T-helper 1 cell (primary cell): ENCODE results near the gene S100A6.
A peak's percentile ranks its signal among the peaks of the same experiment; 100 is the strongest.
"Not testable (repeated sequence)": the region's sequence is repeated elsewhere in the genome, so short reads cannot be mapped to it uniquely, and the experiment has no call there.

Experiments used
- DNase-seq, 5 donors: peaks; one replicate each; pipeline ENCODE4 v3.0.0-alpha.2; 2012 to 2020

S100A6 gene

DNA sequence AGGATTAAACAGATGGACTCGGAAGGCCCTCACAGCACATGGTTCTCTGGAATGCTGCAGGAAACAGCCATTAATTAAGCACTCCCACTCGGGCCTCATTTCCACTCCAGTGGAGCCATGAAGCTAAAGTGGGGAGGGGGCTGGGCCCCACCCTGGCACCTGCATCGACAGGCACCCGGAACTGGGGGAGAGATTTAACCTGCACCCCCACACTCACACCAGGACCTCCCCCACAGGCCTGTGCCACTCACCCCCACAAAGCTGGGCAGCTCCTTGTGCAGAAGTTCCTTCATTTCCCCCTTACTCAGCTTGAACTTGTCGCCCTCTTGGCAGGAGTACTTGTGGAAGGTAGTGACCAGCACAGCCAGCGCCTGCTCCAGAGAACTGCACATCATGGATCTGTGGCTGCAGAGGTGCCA, 27.7 kb upstream of the S100A6 start:
- no peak for DNase-seq

DNA sequence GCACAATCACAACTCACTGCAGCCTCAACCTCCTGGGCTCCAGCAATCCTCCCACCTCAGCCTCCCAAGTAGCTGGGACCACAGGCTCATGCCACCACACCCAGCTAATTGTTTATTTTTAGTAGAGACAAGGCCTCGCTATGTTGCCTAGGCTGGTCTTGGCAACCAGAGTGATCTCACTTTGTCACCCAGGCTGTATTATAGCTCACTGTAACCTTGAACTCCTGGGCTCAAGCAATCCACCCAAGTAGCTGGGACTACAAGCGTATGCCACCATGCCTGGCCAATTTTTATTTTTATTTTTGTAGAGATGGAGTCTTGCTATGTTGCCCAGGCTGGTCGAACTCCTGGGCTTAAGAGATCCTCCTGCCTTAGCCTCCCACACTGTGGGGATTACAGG, 26.2 kb upstream of the S100A6 start:
- not testable (repeated sequence) for DNase-seq

DNA sequence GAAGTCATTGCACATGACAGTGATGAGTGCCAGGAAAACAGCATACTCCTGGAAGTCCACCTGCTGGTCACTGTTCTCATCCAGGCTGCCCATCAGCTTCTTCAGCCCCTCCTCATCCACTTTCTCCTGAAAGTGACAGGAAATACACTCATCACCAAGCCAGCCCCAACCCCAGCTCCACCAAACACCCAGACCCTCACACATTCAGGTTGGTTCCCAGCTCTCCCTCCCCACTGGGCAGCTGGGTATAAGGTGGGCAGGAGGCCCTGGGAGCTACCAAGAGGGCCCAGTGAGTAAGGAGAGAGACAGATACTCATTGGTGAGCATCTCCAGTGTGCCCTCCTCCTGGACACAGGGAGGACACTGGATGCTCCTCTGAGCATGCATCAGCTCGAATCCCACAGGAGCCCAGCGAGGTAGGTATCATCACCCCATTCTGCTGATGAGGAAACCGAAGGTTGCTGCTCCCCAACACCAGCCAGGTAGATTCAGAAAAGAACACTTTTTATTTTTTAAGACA, 25.7 kb upstream of the S100A6 start:
- no peak for DNase-seq

DNA sequence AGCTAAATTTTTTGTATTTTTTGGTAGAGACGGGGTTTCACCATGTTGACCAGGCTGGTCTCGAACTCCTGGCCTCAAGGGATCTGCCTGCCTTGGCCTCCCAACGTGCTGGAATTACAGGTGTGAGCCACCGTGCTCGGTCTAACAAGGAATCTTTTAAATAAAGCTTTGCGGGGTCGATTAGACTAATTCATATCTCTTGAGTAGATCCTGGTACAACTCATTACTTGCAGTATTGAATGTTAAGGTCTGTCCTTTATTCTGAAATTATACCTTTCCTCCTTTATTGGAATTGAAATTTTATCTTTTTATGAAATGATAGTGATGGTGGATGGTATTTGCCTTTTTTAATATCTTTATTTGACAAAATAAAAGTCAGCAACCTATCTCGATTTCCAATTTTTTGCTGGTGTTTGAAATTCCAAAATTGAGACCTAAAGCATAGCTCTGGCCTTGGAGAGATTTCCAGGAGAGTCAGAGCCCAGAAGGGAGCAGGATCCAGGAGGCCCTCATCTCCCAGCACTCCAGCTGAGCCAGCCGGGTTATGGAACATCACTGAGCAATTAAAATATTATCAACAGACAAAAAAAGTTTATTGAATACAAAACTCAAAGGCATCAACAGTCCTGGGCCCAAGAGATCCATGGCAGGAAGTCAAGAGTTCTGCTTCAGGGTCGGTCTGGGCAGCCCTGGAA, 25.1 kb upstream of the S100A6 start:
- no peak for DNase-seq

DNA sequence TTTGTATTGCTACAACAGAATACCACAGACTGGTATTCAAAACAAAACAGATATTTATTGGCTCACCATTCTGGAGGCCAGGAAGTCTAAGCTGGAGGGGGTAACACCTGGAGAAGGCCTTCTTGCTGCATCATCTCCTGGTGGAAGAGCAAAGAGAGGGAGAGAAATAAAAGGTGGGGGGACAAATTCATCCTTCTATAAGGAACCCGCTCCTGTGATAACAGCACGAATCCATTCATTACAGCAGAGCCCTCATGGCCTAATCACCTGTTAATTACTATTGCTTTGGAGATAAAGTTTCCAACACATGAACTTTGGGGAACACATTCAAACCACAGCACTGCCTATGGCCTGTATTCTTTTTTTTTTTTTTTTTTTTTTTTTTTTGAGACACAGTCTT, 24.4 kb upstream of the S100A6 start:
- DNase-seq, result no peak

DNA sequence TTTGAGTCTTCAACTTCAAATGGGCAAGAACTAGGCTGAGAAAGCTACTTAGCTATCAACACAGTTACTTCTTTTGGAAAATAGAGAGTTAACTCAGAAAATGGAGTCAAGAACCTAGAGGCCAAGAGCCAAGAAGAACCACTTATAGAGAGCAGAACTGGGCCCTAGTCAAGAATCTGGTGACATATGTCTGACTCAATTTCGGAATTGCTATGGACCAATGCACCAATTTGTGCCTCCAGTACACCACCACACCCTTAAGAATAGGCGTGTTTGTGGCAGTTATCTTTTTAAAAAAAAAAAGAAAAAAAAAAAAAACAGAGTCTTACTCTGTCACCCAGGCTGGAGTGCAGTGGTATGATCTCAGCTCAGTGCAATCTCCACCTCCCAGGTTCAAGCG, 22.1 kb upstream of the S100A6 start:
- DNase-seq, result no peak

DNA sequence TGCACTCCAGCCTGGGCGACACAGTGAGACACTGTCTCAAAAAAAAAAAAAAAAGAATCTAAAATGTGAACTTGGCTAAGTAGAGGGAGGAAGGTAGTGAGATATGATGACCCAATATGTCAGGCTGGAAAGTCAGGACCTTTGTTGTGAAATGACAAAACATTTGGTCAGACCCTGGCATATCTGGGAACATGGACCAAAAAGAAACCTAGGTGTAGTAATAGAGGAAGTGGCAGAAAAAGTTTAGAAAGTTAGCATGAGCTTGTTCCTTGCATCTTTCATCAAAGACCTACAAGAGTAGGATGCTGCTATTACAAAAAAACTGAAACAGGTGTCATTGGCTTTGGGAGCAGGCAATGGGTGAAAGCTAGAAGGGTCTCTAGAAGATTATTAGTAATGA, 20.6 kb upstream of the S100A6 start:
- DNase-seq, result no peak

DNA sequence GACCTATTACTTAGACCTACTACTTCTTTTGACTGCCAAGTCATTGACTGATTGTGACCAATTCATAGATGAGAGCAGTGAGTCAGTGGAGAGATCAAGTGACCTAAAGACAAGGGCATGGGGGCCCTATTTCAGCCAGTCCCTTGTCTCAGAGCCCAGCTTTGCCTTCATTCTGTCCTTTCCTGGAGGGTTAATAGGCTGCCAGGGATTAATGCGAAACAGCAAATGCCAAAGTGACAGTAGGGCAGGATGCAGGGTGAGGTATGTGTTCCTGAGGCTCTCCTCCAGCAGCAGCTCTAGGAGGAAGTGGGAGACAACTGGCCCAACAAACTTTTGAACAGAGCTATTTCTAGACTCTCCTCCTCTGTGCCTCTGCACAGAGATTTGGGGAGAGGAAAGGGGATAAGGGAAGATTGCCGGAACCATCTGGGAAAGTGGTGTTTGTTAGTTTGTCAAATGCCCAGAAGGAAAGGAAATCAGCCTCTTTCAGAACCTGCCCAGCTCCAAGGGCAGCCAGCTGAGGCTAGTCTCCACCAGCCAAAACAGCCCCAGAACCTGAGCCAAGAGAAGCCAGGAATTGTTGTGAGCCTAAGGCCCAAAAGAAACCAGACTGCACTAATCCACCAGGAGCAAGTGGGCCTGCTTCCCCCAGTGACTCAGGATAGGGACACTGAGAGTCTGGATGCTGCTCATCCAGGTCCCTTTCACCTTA, 18.2 kb upstream of the S100A6 start:
- DNase-seq, result no peak

DNA sequence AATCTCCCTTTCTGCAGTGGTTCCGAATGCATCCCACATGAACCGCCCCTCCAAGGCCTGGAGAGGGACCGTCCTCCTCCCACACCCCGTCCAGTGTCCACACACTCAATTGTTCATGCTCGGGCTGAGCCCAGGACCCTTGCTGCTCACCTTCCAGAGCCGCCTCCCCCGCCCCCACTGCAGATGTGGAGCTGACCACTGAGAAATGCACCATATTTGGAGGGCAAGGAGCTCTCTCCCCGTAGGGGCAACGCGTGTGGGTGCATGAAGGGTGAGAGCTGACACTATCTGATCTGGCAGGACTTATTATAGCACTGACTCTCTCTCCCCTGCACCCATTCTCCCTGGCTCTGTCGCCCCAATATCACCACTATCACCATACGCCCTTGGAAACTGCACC, 17.3 kb upstream of the S100A6 start:
- DNase-seq, result no peak

DNA sequence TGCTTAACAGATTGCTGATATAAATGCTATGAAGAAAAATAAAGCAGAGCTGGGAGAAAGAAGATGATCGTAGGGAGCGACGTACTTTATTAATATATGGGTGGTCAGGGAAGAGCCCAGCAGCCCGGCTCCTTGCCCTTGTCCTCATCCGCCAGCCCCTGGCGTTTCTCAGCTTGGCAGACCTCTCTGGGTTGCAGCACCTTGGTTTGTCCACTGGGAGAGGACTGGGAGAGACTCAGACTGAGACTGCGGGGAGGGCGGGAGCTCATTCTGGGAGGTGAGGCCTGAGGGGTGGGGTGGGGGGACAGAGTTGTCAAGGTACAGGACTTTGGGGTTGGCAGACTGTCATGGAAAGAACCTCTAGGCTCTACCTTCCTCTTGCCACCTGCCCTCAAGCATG, 16.5 kb upstream of the S100A6 start:
- no peak for DNase-seq

DNA sequence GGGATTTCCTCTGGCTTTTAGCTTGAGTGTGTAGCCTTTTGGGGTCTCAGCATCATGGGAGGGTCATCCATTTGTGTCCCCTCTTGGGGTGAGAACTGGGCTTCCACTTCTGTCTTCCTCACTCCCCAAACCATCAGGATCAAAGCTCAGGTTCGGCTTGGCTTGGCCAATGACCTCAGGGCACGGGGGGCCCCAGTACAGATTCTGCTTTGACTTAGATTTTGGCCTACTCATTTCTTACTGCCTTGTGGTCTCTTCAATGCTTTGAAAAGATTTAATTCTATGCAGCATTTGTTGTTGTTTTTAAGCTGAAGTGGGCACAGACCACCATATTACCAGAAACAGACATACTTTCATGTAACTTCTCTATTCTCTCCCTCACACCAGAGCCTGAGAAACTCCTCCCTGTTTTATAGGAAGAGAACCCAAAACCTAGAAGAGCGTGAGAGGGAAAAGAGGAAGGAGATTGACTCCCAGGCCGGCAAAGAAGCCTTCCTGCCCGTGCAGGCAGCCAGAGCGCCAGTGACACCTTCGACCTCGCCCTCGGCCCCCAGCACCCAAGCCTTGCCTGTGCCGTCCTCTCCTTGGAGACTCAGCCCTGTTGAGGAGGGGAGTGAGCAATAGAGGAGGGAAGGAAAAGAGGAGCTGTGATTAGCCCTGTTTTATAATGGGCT, 15.2 kb upstream of the S100A6 start:
- no peak for DNase-seq

DNA sequence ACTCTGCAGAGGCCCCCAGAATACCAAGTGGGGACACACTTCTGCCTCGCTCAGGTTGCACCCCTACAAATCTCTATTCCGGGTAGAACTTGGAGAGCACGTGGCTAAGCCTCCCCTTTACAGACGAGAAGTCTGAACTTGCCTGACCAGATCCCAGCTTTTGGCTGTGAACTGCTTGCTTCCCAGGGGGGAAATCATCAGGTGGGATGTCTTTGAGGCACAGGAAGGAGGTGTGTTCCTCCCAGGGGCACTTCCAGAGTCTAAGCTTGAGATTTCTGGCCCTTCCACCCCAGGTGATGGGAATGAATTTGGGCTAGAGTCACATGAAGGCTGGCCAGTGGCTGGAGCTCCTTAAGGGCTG, 14.6 kb upstream of the S100A6 start:
- no peak for DNase-seq

DNA sequence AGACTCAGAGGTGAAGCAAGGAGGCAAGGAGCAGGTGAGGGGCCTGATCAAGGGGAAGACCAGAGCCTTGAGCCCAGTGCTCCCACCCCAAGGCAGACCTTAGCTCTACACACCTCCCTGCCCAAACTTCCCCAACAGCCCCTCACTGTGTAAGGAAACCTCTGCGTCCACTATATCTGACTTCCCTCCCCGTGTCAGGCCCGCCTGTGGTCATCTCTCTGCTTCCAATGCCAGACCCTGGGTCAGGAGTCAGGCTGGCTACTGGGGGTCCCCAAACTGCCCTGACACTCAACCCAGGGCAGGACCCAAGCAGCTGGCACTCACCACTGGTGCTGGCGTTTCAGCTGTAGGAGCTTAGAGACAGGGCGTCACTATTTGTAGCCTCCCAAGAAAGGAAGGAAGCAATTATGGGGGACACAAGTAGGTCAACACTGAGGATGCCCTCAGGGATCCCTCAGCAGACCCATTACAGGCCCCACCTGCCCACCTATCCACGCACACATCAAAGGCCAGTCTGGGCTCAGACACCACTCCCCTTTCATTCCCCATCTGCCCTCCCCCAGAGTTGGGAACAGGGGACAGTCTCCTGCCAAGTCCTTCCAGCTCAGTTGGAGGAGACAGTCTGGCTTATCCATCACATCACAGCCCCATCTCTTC, 14.1 kb upstream of the S100A6 start:
- DNase-seq, result no peak

DNA sequence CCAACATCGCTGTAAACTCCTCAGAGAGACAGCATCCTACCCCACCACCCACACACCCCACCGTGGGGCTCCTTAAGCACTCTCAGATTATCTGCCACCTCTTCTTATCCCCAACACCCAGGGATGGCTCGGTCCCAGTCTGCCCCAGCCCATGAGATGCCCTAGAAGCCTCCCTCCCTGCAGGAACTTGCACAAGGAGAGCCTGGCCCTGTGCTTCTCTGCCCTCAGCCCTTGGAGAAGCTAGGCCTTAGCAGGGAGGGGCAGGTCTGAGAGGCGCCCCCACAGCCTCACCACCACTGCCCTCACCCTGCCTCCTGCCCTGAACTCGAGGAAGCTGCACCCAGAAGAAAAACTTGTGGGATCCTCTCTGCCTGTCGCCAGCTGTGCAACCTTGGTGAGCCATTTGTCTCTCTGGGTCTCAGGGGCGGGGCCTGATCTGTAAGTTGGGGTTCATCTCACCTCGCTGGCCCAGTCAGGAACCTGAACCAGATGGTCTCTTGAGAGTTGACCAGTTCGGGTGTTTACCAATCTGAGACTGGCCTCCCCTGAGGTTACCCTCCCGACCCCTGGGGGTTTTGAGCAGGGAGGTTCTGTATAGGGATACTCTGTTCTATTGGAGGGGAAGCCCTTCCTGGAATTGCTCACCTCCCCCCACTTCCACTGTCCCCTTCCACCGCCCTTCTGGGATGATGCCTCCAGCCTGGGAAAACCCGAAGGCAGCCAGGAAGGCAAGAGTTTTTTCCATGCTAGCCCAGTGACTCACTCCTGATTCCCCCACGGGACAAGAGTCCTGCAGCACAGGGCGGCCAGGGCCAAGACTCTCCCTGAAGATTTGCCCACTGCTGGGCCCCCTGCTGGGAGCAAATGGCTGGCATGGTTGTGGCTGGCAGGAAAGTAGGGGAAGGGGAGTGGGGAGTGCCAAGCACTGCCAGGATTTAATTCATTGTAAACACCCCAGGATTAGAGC, 13.2 kb upstream of the S100A6 start, which contains the start of gene S100A3:
Gene S100A3, minus strand, starts transcription at position 537 of the 967 bp plus-strand sequence. CDS start 773 bp downstream, outside the sequence.
- DNase-seq, result no peak

DNA sequence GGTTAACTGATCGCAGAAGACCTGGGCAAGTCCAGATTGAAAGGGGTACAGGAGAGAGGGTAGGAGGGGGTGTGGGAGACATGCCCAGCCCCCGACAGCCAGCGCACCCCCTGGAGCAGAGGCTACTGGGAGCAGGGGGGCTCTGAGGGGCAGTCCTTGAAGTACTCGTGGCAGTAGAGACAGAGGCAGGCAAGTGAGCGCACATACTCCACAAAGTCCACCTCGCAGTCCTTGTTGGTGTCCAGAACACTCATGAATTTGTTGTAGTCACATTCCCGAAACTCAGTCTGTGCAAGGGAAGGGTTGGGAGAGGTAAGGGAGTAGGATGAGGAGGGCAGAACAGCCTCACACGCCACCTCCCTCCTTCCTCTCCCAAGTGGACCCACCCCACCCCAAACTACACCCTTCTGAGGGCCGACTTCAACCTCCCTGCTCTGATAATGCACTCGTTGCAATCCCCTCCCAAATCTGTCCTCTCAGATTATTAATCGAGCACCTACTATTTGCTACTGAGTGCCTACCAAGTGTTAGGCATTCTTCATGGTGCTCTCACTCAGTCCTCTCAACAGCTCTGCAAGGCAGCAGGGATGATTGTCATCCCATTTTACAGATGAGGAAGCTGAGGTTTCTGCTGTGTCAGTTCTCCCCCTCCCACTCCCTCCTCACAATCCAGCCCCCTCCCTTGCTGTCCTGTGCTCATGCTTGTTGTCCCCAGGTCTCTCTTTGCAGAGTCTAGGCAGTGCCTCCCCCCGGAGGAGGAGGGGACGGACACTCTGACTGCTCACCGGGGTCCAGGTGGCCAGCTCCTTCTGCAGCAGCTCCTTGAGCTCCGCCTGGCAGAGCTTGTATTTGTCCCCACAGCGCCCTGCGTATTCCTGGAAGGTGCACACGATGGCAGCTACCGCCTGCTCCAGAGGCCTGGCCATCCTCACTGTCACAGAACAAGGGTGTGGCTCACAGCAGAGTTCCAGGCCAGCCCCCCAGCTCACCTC, 12.1 kb upstream of the S100A6 start:
- DNase-seq, result no peak

DNA sequence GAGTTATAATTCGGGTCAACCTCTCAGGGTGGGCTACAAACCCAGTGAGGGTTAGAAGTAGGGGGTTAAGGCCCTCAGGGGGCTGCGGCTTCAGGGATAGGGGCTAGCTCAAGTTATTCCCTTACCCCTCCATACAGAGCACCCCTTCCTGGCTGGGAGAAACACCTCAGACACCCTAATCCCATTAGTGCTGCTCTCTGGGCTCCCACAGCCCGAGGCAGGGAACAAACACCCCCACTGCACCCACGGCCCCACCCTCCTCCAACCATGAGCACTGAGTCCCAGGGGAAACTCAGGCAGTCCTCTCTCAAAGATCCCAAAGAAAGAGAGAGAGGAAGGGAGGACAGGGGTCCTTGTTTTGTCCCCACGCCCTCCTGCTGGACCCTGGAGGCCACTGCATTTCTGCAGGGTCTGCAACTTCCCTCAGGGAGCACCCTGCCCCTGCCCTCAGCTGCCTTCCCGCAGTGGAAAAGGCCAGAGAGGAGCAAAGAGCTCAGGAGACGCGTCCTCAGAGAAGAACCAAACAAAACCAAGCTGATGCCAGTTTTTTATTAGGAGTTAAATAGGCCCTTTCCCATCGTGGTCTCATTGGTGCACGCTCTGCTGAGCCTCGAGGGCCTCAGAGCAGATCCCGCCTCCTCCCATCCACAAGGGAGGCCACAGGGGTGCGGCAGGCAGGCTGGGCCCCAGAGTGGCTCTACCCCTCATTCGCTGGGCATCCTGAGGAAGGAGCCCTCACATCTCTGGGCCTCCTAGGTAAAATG, 11.2 kb upstream of the S100A6 start:
- no peak for DNase-seq

DNA sequence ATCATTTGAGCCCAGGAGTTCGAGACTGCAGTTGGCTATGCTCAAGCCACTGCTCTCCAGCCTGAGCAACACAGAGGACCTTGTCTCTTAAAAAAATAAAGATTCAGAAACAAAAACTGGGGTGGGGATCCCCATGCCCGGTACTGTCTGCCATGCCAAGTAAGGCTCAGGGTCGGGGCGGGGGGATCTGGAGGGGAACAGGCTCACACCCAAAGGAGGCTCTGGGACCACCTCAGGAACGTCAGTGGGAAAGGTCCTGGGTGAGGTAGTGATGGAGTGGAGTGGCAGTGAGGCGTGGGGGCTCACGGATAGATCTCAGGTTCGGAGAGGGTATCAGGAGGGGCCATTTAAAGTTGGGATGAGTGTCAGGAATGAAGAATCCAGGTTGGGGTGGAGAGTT, 10.6 kb upstream of the S100A6 start:
- no peak for DNase-seq

DNA sequence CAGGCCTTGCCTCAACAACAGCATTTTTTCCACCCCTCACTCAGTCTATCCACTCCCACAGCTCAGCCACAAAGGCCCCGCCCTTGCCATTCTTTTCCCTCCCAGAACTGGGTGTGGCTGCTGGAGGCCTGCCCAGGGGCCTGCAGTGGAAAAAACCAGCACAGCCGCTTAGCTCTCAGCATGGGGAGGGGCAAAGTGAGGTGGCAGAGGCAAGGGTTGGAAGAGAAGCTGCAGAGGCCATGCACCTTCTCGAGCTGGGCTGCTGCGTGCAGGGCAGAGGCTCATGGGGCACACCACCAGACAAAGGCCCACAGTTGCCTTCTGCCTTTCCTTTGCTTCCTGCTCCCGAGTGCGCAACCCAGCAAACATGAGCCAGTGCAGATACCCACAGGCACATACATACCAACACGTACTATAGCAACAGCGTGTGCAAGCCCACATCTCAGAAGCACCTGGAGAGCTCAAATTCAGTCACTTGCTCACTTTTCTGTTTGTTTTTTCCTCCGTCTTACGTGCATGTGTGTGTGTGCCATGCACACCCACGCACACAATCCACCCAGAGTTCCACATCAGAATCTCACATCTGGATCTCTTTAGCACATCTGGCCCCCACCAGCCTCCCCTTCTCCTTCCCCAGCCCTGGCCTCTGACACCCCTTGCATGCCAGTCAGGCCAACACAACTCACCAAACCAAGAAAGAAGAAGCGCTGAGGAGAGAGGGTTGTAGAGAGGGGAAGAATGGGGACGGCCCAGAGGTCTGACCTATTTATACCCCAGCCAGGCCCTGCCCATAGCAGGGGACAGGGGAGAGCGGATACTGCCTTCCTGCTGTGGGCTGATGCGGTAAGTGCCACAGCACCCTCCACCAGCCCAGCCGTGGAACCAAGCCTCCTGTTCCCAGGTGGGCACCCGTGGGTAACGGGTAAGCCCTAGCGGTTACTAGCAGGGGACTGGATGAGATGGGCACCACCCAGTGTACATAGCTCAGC, 9.6 kb upstream of the S100A6 start, which contains the start of gene S100A4:
Gene S100A4, minus strand, starts transcription at position 740 of the 989 bp plus-strand sequence. CDS start 1,012 bp downstream, outside the sequence.
- peak; percentile 63 to 96 (median 73) for DNase-seq
